Measurements from ENCODE around the gene JUNB. TPM values are rescaled to one million over a fixed set of nuclear protein-coding genes. Genes with fewer than 3 reads are reported as not detected.

Gene JUNB
- 187 and 191 TPM in 2 replicates for total RNA-seq

GRCh38 chr19:12791345-12792050, at the start of gene JUNB:
JUNB (plus strand) TSS chr19:12791486; CDS start chr19:12791772, 286 bp downstream.

GRCh38 chr19:12751635-12752034, 39.7 kb upstream of the JUNB start, which contains the start of gene BEST2:
BEST2 (plus strand) TSS chr19:12751791; CDS start chr19:12752593, 802 bp downstream.

GRCh38 chr19:12774588-12775555, 16.4 kb upstream of the JUNB start, which contains the start of gene HOOK2:
HOOK2 (minus strand) TSS chr19:12775552; CDS start chr19:12775449, 103 bp downstream.

GRCh38 chr19:12801466-12802266, 10.4 kb downstream of the JUNB start, which contains the start of the genes PRDX2 and THSD8:
PRDX2 (minus strand) TSS chr19:12801800; CDS start chr19:12801261, 539 bp downstream.
THSD8 (plus strand) TSS chr19:12802069; CDS start chr19:12802072, 3 bp downstream.

GRCh38 chr19:12806242-12807081, 15.2 kb downstream of the JUNB start, which contains the start of gene RNASEH2A:
RNASEH2A (plus strand) TSS chr19:12806584; CDS start chr19:12806674, 90 bp downstream.

GRCh38 chr19:12834566-12834943, 43.3 kb downstream of the JUNB start, which contains the start of gene RTBDN:
RTBDN (minus strand) TSS chr19:12834579; CDS start chr19:12829979, 4,600 bp downstream.

GRCh38 chr19:12838182-12838885, 47.0 kb downstream of the JUNB start, which contains the start of gene MAST1:
MAST1 (plus strand) TSS chr19:12838515; CDS start chr19:12838573, 58 bp downstream.

Small RNA genes within 50 kb of the gene (small RNA-seq; reads per million reads assigned to genes)
- gene MIR5684 (ENCODE audit: low replicate concordance) = not detected

Other genes with a start within 250 kb of the JUNB start
- gene ZNF564, start 240.0 kb upstream of the JUNB start, total RNA-seq = 3.9 and 5.3 TPM in 2 replicates
- gene ZNF490, start 180.7 kb upstream of the JUNB start, total RNA-seq = 8.5 and 9.6 TPM in 2 replicates
- 13.6 and 15.2 TPM in 2 replicates for gene ZNF791, start 180.6 kb upstream of the JUNB start, total RNA-seq
- 40.5 and 48.8 TPM in 2 replicates for gene MAN2B1, start 124.7 kb upstream of the JUNB start, total RNA-seq
- 5.5 and 6.0 TPM in 2 replicates for gene WDR83, start 124.7 kb upstream of the JUNB start, total RNA-seq
- 62.4 and 78.0 TPM in 2 replicates for gene DHPS, start 109.6 kb upstream of the JUNB start, total RNA-seq
- gene GNG14, start 103.5 kb upstream of the JUNB start, total RNA-seq = not detected in 2 replicates
- gene FBXW9, start 94.9 kb upstream of the JUNB start, total RNA-seq = 10.3 and 12.2 TPM in 2 replicates
- 45.1 and 73.3 TPM in 2 replicates for gene TNPO2, start 67.6 kb upstream of the JUNB start, total RNA-seq
- 142 and 218 TPM in 2 replicates for gene TRIR, start 56.8 kb upstream of the JUNB start, total RNA-seq
- gene GET3, start 54.0 kb upstream of the JUNB start, total RNA-seq = 88.0 and 105 TPM in 2 replicates
- not detected in 2 replicates for gene BEST2, start 39.7 kb upstream of the JUNB start, total RNA-seq
- 13.3 and 14.2 TPM in 2 replicates for gene HOOK2, start 15.9 kb upstream of the JUNB start, total RNA-seq
- 188 and 197 TPM in 2 replicates for gene PRDX2, start 10.3 kb downstream of the JUNB start, total RNA-seq
- gene THSD8, start 10.6 kb downstream of the JUNB start, total RNA-seq = not detected in 2 replicates
- gene RNASEH2A, start 15.1 kb downstream of the JUNB start, total RNA-seq = 4.4 and 45.4 TPM in 2 replicates
- gene RTBDN, start 43.1 kb downstream of the JUNB start, total RNA-seq = not detected in 2 replicates
- not detected in 2 replicates for gene MAST1, start 47.0 kb downstream of the JUNB start, total RNA-seq
- 11.5 and 37.2 TPM in 2 replicates for gene DNASE2, start 90.0 kb downstream of the JUNB start, total RNA-seq
- not detected in 2 replicates for gene KLF1, start 95.7 kb downstream of the JUNB start, total RNA-seq
- 32.4 and 35.7 TPM in 2 replicates for gene GCDH, start 99.7 kb downstream of the JUNB start, total RNA-seq
- gene SYCE2, start 127.8 kb downstream of the JUNB start, total RNA-seq = 0.22 TPM in 1 of 2 replicates, not detected in the other
- gene FARSA, start 142.2 kb downstream of the JUNB start, total RNA-seq = 98.8 and 109 TPM in 2 replicates
- 1,645 and 6,576 TPM in 2 replicates for gene CALR, start 147.1 kb downstream of the JUNB start, total RNA-seq
- 93.7 and 179 TPM in 2 replicates for gene RAD23A, start 154.4 kb downstream of the JUNB start, total RNA-seq
- 15.8 and 19.3 TPM in 2 replicates for gene GADD45GIP1, start 165.7 kb downstream of the JUNB start, total RNA-seq
- gene DAND5, start 178.1 kb downstream of the JUNB start, total RNA-seq = 0.14 TPM in 1 of 2 replicates, not detected in the other
- gene NFIX, start 204.0 kb downstream of the JUNB start, total RNA-seq = 37.2 and 41.9 TPM in 2 replicates